Amniotic stem cell (primary cell): ENCODE data around the gene ETV1.
"Not testable (repeated sequence)": the region's sequence is repeated elsewhere in the genome, so short reads cannot be mapped to it uniquely, and the experiment has no call there.

Experiments
- DNase-seq: peaks from one replicate; lab custom pipeline; 2025; lab: John Stamatoyannopoulos, UW

Gene ETV1

GRCh38 chr7:13921062-13921461, 68.4 kb downstream of the ETV1 start:
- DNase-seq: no peak

DNA sequence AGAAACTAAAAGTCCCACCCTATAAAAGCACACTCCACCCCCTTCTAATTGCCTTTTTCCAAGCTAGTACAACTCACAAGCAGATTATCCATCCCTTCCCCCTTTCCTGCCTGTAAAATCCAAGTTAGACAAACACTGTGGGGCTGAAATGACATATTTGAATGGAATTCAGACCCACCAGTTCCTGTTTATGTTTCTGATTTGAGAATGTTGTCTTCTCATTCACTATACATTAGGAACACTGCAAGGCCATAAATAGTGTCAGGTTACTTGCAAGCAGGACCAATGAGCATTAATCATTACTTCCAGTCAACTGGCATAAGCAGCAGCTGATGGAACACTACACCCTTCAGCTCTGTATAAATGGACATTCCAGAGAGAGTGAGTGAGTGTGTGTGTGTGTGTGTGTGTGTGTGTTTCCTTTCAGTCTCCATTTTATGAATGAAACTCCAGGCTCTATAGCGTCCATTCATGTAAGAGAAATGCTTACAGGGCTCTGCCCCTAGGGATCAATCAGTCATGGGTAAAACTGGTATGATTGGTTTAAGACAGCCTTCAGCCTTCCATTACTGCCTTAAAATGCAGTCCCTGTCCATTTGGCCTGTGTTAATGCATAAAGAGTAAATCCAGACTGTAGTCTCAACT, 69.3 kb downstream of the ETV1 start:
- peak; percentile 96 for DNase-seq

DNA sequence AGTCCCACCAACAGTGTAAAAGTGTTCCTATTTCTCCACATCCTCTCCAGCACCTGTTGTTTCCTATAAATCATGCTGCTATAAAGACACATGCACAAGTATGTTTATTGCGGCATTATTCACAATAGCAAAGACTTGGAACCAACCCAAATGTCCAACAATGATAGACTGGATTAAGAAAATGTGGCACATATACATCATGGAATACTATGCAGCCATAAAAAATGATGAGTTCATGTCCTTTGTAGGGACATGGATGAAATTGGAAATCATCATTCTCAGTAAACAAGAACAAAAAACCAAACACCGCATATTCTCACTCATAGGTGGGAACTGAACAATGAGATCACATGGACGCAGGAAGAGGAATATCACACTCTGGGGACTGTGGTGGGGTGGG, 71.1 kb downstream of the ETV1 start:
- DNase-seq: not testable (repeated sequence)

DNA sequence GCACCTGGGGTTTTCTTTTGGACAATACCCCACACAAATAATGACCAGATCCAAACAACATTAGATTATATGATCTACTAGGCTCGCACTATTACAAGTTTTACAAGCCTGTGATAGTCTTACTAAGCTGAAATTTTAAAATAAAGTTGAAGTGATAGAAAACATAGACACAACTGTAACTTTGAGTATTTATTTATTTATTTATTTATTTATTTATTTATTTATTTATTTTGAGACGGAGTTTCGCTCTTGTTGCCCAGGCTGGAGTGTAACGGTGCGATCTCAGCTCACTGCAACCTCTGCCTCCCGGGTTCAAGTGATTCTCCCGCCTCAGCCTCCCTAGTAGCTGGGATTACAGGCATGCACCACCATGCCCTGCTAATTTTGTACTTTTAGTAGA, 72.4 kb downstream of the ETV1 start:
- DNase-seq: not testable (repeated sequence)

- DNase-seq: no peak
Observed at GRCh38 chr7:13915891-13916290, 73.6 kb downstream of the ETV1 start.

DNA sequence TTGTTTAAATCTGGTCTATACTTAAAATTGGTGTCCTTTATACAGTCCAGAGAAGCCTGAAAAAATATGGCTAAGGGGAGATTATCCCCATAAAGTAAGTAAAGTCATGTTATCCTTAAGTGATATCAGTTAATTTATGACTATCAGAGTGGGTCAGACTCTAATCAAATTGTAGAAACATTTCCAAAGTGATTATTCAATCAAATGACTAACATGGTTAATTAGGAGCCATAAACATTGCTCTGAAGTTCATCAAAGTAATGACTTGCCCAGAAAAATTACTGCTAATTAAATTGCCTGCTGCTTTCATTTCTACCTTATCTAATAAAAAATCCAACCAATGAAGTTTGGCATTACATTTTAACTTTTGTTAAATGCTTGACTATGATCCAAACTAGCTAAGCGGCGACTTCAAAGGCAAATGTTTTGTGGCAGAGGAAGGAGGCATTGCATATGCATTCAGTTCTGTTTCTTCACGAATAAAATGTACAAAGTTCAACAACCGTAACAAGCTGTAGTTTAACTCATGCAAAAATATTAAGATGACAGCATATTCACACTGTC, 76.7 kb downstream of the ETV1 start:
- DNase-seq: no peak

- no peak for DNase-seq
Observed at GRCh38 chr7:13911909-13912308, 77.6 kb downstream of the ETV1 start.

GRCh38 chr7:13910805-13911551, 78.5 kb downstream of the ETV1 start:
- no peak for DNase-seq

DNA sequence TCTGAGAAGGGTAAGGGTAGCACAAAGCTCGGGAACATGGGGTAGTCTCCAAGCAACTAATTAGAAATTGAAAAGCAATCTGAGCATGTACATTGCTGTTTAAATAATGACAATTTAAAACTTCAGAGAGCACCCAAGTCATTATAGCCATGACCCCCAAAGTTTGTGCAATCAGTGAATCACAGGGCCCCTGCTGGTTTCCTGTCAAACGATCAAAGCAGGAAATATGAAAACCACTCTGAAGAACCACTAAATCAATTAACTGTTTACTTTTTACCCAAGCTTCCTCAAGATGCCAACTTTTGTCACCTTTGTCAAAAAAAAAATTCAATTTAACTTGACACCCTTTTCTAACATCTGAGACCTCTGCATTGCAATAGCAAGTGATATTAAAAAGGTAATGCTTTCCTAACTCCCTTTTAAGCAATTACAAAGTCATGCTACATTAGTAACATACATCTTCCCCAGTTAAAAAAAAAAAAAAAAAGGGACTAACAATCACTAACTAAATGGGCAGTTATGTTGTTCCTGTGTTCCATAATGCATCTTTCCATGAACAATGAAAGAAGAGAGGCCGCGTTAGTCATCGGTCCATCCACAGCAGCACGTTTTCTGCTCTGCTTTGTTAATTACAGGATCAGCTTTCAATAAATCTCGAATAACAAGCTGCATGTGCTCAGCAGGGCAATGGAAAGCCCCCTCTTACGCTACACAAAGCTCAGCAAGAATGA, 80.6 kb downstream of the ETV1 start:
- DNase-seq: no peak

DNA sequence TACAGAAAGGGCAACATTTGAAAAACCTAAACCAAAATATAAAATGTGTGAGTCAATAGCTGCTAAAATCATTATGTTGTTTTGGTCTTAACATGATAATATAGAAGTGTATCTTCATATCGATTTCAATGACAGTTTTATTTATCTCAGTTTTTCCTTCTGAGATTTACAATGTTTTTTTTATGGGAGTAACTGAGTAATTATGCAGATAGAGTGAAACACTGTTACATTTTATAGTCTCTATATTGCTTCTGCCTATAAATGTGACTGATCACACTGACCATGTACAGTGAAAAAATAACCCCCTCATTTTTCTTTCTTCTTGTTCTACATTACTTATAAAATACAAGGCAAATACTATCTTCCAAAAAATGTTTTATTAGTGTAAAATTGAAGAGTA, 81.6 kb downstream of the ETV1 start:
- no peak for DNase-seq

DNA sequence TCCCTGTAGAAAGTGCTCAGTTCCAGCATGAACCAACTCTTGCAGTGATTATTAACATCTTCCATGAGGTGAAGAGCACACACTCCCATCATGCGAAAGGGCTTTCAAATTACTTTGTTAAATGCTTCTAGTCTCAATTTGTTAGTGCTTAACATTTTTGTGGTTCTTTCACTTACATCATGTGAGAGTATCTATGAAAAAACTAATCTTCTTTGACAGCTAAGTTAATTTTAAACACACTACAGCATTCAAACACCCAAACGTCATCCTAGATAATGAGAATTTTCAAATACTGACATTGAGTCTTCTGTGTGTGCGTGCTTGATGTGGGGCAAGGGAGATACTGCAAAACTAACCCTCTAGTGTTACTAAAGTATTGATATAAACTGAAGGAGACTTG, 84.8 kb downstream of the ETV1 start:
- DNase-seq: no peak

GRCh38 chr7:13904007-13904406, 85.5 kb downstream of the ETV1 start:
- DNase-seq: no peak

GRCh38 chr7:13901577-13901976, 87.9 kb downstream of the ETV1 start:
- no peak for DNase-seq

DNA sequence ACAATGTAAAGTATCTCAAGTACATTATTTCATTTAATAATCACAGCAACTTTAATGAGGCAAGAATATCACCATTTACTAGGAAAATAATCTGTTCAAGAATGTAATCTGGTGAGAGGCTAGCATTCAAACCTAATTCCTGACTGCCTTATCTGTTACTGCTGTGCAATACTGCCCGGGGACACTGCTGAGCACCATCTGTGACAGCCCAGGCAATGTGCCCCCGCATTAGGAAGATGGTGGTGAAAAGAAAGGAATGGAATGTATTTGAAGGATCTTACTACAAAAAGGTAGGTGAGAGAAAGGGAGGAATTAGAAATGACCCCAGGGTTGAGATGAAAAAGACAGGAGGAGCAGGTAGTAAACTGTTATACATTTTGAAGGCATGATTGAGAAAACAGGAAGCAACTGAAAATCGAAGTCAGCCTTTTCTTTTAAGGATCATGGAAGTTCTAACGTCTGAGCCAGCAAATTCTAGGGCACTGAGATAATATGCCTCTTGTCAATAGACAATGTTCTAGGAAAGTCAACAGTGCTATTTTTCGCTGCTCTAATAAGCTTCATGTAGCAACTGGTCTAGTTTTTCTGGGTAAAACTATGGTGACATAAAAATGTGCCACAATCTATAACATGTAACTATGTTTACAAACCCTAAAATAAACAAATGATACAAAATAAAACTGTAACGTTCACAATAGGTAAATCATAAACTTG, 90.4 kb downstream of the ETV1 start:
- DNase-seq: no peak

- no peak for DNase-seq
Observed at GRCh38 chr7:13897819-13898218, 91.6 kb downstream of the ETV1 start.

GRCh38 chr7:13894954-13895353, 94.5 kb downstream of the ETV1 start:
- no peak for DNase-seq

DNA sequence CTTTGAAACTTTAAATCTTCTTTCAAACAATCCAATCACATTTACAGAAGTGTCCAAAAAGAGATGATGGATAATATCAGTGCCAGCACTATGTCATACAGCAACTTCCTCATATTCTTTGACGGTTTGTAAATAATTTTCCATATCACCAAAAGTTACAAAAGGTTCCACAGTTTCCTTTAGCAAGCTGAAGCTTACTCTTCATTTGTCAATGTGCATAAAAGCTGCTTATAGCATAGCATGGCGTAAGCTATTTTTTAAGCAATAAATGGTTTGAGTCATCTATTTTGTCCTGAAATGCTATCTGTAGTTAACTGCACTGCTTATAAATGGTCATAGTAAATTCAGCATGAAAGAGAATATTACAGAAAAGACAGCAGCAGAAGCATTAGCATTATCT, 95.1 kb downstream of the ETV1 start:
- DNase-seq: no peak

GRCh38 chr7:13890793-13891192, 98.7 kb downstream of the ETV1 start:
- DNase-seq: no peak

- no peak for DNase-seq
Observed at GRCh38 chr7:13886356-13886755, 103.1 kb downstream of the ETV1 start.

GRCh38 chr7:13882051-13882450, 107.4 kb downstream of the ETV1 start:
- DNase-seq: no peak

DNA sequence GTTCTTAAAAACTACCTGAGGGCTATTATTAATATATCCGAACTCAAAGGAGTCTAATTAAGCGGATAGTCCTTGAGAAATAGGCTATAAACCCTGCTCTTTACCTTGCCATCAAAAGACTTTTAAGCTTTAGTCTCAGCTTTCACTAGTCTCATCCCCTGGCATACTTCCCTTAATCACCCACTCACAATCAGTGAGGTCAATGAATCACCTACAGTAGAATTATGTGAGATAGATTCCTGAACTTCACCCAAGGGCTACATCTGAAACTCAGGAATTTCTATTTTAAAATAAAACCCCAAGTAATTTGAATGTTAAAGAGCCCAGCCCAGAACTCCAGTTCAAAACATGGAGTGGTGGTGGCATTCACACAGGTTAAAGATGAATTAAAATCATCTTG, 108.7 kb downstream of the ETV1 start:
- no peak for DNase-seq

DNA sequence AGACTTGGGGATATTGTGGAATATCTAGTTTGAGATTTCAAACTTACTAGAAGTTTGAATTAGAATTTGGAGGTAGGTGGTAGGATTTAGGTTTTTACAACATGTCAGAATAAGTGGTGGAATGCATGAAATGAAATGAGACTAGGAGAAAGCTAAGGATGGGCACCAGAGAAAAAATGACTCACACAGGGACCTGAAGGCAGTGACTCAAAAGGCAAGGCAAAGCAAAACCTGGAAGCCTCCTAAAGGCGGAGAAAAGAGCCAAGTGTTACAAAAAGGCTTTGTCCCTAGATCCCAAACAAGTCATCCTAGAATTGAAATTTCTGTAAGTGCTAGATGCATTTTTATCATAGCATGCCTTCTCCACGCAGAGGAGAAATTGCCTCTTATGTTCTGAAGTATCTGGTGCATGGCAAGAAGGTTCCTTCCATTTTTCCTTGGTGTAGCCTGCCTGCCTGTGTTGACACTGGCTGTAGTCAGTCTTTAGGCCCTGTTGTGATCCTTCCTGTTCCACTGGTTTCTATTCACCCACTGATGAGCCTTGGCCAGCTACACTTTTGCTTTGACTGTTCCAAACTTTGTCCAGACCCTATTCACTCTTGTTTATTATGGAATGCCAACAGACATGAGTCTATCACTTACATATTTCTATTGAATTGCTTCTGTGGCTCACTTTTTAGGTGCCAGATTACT, 109.3 kb downstream of the ETV1 start:
- peak; percentile 43 for DNase-seq
